Esophagus muscularis mucosa (tissue), 3 donors: Measurements from ENCODE around the gene ARSI.

ENCODE experiments used
- POLR2A ChIP-seq: fragments of 450-650 bp; IDR thresholded peaks from one replicate; pipeline ENCODE4 v1.6.1; 2017; ENCODE audit warnings: antibody characterized with exemption, moderate library complexity, mild to moderate bottlenecking, low read depth
- TF ChIP-seq, protein P1 (sequence below), 3 experiments: fragments of 200-600 bp in 2 of 3; fragments of 450-650 bp in 1 of 3; sonication (generic) in 2 of 3; IDR thresholded peaks; one replicate each; pipeline ENCODE4 v1.5.1; 2017 to 2019; ENCODE audit warnings: antibody characterized with exemption in 3 of 3, mild to moderate bottlenecking in 2 of 3, moderate library complexity in 1 of 3

DNA sequence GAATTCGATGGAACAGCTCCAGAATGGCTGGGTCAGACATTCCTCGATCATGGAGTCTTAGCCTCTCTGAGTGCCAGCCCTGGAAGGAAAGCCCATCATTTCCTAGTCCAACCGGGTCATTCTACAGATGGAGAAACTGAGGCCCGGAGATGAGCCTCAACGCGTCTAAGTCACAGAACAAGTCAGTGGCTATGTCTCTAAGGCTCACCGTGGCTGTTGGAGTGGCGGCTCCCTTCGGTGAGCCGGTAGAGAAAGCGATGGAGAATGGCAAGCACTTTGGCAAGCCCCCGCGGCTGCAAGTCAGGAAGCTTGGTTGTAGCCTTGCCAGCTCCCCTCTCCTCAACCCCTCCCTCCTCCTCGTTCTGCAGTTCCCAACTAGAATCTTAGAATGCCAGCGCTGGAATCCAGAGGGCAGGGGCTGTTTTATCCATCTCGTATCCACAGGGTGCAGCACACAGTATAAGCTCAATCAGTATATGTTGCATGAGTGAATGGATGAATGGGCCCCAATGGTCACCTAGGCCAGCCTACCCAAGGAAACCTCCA, 438 bp upstream of the ARSI start:
- TF ChIP-seq, protein P1, sequence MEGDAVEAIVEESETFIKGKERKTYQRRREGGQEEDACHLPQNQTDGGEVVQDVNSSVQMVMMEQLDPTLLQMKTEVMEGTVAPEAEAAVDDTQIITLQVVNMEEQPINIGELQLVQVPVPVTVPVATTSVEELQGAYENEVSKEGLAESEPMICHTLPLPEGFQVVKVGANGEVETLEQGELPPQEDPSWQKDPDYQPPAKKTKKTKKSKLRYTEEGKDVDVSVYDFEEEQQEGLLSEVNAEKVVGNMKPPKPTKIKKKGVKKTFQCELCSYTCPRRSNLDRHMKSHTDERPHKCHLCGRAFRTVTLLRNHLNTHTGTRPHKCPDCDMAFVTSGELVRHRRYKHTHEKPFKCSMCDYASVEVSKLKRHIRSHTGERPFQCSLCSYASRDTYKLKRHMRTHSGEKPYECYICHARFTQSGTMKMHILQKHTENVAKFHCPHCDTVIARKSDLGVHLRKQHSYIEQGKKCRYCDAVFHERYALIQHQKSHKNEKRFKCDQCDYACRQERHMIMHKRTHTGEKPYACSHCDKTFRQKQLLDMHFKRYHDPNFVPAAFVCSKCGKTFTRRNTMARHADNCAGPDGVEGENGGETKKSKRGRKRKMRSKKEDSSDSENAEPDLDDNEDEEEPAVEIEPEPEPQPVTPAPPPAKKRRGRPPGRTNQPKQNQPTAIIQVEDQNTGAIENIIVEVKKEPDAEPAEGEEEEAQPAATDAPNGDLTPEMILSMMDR (IDR thresholded peaks at IDR 0.05): no peak
- no peak for TF ChIP-seq POLR2A
